Keratinocyte (primary cell): Measurements from ENCODE around the gene MYBPC1.

ENCODE experiments used
- EZH2 ChIP-seq: IDR thresholded peaks from one replicate; pipeline ENCODE4 v1.6.1; 2012; ENCODE audit warnings: inconsistent platforms, mild to moderate bottlenecking, low read length, moderate library complexity
- TF ChIP-seq, protein P1 (sequence below), 3 experiments: IDR thresholded peaks in 1 of 3; conservative IDR thresholded peaks in 1 of 3; optimal IDR thresholded peaks in 1 of 3; 2 replicates in 2 of 3; 3 replicates in 1 of 3; pipeline versions ENCODE3 to v1.5.1; 2011; ENCODE audit warnings: low read length in 3 of 3, mild to moderate bottlenecking in 3 of 3, moderate library complexity in 2 of 3, control low read depth in 1 of 3, inconsistent platforms in 1 of 3; ENCODE audit not compliant: insufficient read depth in 2 of 3; ENCODE audit errors: extremely low read depth in 1 of 3

DNA sequence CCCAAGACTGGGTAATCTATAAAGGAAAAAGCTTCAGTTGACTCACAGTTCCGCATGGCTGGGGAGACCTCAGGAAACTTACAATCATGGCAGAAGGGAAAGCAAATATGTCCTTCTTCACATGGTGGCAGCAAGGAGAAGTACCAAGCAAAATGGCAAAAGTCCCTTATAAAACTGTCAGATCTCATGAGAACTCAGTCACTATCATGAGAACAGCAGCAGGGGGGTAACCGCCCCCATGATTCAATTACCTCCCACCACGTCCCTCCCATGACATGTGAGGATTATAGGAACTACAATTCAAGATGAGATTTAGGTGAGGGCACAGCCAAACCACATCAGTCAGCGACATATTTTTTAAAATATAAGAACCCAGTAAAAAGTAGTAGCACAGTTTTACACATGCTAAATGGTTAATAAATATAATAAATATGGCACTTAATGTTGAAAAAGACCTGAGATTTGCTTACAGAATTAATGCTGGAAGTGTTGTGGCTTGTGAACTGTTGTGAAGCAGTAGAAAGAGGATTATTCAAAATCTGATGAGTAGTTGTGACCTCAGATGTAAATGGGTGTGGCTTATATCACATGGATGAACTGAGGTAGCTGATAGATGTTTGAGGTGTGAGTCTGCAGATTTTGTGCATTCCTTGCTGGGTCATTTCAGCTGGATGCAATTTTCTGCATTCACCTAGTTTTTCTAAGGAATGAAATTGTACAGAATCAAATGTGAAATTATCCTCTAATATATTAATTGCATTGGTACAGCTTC, 55.8 kb downstream of the MYBPC1 start:
- TF ChIP-seq, protein P1, sequence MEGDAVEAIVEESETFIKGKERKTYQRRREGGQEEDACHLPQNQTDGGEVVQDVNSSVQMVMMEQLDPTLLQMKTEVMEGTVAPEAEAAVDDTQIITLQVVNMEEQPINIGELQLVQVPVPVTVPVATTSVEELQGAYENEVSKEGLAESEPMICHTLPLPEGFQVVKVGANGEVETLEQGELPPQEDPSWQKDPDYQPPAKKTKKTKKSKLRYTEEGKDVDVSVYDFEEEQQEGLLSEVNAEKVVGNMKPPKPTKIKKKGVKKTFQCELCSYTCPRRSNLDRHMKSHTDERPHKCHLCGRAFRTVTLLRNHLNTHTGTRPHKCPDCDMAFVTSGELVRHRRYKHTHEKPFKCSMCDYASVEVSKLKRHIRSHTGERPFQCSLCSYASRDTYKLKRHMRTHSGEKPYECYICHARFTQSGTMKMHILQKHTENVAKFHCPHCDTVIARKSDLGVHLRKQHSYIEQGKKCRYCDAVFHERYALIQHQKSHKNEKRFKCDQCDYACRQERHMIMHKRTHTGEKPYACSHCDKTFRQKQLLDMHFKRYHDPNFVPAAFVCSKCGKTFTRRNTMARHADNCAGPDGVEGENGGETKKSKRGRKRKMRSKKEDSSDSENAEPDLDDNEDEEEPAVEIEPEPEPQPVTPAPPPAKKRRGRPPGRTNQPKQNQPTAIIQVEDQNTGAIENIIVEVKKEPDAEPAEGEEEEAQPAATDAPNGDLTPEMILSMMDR (optimal IDR thresholded peaks at IDR 0.05 in 1 of 3, IDR thresholded peaks at IDR 0.05 in 1 of 3, conservative IDR thresholded peaks at IDR 0.05 in 1 of 3; ENCODE audit: extremely low read depth in 1 of 3, insufficient read depth in 2 of 3, low read length in 3 of 3): no peak
- no peak for TF ChIP-seq EZH2
